Stimulated activated CD4-positive, alpha-beta T cell treated with anti-CD3 and anti-CD28 coated beads, Interleukin-4, amount 100 ng/mL, for 48 hours (primary cell): ENCODE data around the gene SUFU.

Source experiments
- DNase-seq, 2 donors: peaks; one replicate each; pipeline ENCODE4 v3.0.0-alpha.2; 2020; ENCODE audit warnings: low read depth in 2 of 2

SUFU gene

GRCh38 chr10:102619281-102619981, 115.7 kb downstream of the SUFU start:
- no peak for DNase-seq

GRCh38 chr10:102620138-102620590, 116.4 kb downstream of the SUFU start:
- no peak for DNase-seq

- no peak for DNase-seq
Measured at GRCh38 chr10:102620591-102621442, 117.0 kb downstream of the SUFU start.

GRCh38 chr10:102621443-102622325, 117.9 kb downstream of the SUFU start:
- DNase-seq, result no peak

GRCh38 chr10:102624094-102624493, 120.3 kb downstream of the SUFU start:
- DNase-seq, result no peak

- no peak for DNase-seq
Measured at GRCh38 chr10:102624751-102625645, 121.2 kb downstream of the SUFU start.

- no peak for DNase-seq
Measured at GRCh38 chr10:102626026-102626685, 122.4 kb downstream of the SUFU start.

- DNase-seq, result no peak
Measured at GRCh38 chr10:102627291-102627735, 123.5 kb downstream of the SUFU start.

GRCh38 chr10:102627736-102628293, 124.0 kb downstream of the SUFU start:
- no peak for DNase-seq

GRCh38 chr10:102628451-102628911, 124.7 kb downstream of the SUFU start:
- no peak for DNase-seq

- DNase-seq, result no peak
Measured at GRCh38 chr10:102629661-102630614, 126.2 kb downstream of the SUFU start.

- DNase-seq, result no peak
Measured at GRCh38 chr10:102630663-102631062, 126.9 kb downstream of the SUFU start.

GRCh38 chr10:102631525-102632393, 128.0 kb downstream of the SUFU start:
- DNase-seq, result no peak

GRCh38 chr10:102632394-102633111, 128.8 kb downstream of the SUFU start:
- no peak for DNase-seq

GRCh38 chr10:102633287-102633686, 129.5 kb downstream of the SUFU start:
- peak in 1 of 2 donors; percentile 34 for DNase-seq

- no peak for DNase-seq
Measured at GRCh38 chr10:102633848-102634247, 130.1 kb downstream of the SUFU start.

- no peak for DNase-seq
Measured at GRCh38 chr10:102634686-102635085, 130.9 kb downstream of the SUFU start.
